Activated gamma-delta T cell treated with anti-CD3 and anti-CD28 coated beads, Interleukin-2, amount 50 U/mL, for 16 hours (primary cell): ENCODE measurements around the gene ZSWIM3.
"Not testable (repeated sequence)": the region's sequence is repeated elsewhere in the genome, so short reads cannot be mapped to it uniquely, and the experiment has no call there.

ENCODE experiments used
- DNase-seq: peaks from one replicate; pipeline ENCODE4 v3.0.0-alpha.2; 2020; ENCODE audit warnings: low read depth

Gene ZSWIM3

DNA sequence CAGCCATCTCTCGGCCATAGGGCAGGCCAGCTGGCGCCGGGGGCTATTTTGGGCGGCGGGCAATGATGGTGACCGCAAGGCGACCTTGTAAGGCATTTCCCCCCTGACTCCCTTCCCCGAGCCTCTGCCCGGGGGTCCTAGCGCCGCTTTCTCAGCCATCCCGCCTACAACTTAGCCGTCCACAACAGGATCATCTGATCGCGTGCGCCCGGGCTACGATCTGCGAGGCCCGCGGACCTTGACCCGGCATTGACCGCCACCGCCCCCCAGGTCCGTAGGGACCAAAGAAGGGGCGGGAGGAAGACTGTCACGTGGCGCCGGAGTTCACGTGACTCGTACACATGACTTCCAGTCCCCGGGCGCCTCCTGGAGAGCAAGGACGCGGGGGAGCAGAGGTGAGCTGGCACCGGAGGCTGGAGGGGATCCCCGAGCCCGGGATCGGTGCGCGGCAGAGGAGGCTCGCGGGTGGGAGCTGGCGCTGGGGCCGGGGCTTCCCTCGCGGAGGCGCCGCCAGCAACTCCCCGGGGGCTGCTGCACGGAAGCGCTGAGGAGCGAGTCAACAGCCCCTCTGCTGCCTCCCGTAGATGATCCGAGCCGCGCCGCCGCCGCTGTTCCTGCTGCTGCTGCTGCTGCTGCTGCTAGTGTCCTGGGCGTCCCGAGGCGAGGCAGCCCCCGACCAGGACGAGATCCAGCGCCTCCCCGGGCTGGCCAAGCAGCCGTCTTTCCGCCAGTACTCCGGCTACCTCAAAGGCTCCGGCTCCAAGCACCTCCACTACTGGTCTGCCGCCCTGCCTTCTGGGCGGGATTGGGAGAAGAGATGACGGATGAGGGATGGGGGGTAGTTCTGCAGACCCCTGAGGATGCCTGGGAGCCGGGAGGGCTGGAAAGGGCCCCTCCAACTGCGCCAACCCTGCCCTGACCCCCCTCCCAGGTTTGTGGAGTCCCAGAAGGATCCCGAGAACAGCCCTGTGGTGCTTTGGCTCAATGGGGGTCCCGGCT is 33.9 kb downstream of the ZSWIM3 start, which contains the start of the genes CTSA and NEURL2:
Gene CTSA (plus strand): TSS at position 351 of the 999 bp plus-strand sequence. CDS start 234 bp downstream, at position 585.
Gene NEURL2 (minus strand): TSS at position 224 of the 999 bp plus-strand sequence. CDS start 217 bp downstream, at position 7.
- peak; percentile 73 for DNase-seq

DNA sequence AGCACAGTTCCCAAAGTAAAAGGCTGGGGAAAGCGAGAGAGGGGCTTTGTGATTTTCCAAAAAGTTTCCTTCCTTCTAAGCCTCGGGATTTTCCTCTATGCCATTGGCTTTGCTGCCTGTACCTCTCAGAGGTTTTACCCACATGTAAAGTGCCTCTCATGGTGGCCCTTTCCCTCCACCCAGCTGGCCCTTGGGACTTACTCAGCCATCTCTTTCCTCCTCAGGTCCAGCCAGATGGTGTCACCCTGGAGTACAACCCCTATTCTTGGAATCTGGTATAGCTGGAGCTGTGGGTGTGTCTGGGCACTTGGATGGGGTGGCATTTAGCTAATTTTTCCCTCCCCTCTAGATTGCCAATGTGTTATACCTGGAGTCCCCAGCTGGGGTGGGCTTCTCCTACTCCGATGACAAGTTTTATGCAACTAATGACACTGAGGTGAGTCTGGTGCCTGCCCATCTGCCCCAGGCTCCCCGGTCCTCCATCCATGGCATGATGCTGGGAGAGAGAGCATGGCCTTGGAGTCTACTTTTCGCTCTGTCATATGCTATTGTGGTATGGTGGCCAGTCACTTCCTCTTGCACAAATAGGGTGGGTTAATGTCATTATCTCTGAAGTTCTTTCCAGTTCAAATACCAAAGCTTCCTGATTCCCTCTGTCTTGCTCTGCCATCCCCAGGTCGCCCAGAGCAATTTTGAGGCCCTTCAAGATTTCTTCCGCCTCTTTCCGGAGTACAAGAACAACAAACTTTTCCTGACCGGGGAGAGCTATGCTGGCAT is 34.8 kb downstream of the ZSWIM3 start:
- no peak for DNase-seq

DNA sequence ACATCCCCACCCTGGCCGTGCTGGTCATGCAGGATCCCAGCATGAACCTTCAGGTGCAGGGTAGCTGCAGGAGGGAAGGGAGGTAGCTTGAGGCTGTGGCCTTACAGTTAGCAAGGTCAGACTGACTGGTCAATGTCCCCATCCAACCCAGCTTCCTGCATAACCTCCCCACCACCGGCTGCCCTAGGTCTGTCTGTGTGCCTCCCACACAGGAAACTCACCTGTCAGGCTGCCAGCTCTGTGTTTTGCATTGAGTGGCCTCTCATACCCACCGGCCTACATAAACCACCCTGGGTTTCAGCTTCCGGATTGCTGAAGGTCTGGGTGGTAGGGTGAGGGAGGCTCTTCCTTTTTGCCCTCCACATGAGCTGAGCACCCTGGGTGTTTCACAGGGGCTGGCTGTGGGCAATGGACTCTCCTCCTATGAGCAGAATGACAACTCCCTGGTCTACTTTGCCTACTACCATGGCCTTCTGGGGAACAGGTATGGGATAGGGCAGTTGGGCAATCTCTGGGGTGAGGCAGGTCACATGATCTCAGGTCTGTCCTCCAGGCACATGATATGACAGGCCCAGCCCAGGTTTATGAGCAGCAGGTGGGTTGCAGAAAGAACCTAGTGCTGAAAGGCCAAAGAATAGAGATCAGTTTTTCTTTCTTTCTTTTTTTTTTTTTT is 35.5 kb downstream of the ZSWIM3 start:
- DNase-seq = no peak

DNA sequence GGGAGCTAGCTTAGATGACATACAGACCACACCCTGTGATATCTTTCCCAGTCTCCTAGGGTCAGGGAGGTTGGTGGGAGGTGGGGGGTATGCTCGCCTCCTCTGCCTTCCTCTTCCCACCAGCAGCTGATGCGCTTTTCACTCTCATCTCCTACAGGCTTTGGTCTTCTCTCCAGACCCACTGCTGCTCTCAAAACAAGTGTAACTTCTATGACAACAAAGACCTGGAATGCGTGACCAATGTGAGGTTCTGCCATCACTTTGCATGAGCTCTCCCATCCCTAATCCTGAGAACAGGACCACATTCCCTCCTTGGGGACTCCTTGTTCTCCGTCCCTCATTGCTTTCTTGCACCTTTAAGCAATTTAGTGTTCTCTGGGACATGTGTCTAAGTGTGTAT is 36.4 kb downstream of the ZSWIM3 start:
- no peak for DNase-seq

DNA sequence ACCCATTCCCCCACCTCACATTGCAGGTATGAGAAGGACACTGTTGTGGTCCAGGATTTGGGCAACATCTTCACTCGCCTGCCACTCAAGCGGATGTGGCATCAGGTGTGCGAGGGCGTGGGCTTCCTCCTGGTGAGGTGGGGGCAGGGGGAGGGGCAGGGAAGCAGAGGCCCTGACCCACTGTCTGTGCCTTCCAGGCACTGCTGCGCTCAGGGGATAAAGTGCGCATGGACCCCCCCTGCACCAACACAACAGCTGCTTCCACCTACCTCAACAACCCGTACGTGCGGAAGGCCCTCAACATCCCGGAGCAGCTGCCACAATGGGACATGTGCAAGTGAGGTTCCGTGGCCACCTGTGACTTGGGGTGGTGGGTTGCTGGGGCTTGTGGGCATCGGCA is 37.4 kb downstream of the ZSWIM3 start:
- DNase-seq = no peak

DNA sequence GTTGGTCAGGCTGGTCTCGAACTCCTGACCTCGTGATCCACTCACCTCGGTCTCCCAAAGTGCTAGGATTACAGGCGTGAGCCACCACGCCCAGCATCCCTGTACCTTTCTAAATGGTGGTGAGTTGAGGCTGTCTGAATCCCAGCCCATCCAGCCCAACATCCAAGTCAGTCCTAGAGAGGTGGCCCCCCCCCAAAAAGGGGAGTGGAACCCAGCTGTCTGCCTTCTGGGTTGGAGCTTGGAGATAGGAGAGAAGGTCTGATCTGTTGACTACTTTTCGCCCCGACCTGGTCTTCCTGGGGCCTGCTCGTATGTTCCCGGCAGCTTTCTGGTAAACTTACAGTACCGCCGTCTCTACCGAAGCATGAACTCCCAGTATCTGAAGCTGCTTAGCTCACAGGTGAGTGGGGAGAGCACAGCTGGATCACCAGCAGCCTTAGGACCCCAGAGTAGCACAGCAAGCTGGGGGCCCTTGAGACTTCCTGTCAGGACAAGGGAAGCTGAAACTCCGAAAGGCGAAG is 39.3 kb downstream of the ZSWIM3 start:
- no peak for DNase-seq

DNA sequence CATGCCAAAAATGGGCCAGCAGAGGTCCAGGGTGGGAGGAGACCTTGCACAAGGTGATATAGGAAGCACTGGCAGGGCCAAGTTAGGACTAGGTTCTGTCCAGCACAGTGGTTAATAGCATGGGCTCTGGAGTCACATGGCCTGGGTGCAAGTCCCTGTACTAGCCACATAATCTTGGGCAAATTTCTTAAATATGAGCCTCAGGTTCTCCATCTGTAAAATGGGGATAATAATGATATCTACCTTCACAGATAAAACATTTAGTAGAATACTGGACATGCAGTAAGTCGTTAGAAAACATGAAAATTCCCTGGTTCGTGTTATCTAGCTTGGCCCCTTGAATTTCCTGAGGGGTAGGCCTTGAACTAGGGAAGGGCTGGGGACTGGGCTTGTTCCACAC is 39.9 kb downstream of the ZSWIM3 start:
- DNase-seq = no peak

DNA sequence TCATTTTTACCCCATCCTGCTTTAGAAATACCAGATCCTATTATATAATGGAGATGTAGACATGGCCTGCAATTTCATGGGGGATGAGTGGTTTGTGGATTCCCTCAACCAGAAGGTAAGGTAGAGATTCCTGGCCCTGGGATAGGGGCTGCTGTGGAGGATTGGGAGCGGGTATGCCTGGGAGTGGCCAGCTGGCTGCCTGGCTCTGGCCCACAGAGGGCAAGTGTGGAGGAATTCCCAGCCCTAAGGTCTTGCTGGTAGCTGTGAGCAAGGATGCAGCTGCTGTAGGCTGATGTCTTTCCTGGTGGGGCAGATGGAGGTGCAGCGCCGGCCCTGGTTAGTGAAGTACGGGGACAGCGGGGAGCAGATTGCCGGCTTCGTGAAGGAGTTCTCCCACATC is 40.3 kb downstream of the ZSWIM3 start:
- DNase-seq = no peak

DNA sequence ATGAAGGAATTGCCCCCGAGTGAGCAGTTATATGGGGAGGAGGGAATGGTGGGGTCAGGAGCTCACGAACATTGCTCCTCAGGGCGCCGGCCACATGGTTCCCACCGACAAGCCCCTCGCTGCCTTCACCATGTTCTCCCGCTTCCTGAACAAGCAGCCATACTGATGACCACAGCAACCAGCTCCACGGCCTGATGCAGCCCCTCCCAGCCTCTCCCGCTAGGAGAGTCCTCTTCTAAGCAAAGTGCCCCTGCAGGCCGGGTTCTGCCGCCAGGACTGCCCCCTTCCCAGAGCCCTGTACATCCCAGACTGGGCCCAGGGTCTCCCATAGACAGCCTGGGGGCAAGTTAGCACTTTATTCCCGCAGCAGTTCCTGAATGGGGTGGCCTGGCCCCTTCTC is 40.9 kb downstream of the ZSWIM3 start:
- DNase-seq = no peak

DNA sequence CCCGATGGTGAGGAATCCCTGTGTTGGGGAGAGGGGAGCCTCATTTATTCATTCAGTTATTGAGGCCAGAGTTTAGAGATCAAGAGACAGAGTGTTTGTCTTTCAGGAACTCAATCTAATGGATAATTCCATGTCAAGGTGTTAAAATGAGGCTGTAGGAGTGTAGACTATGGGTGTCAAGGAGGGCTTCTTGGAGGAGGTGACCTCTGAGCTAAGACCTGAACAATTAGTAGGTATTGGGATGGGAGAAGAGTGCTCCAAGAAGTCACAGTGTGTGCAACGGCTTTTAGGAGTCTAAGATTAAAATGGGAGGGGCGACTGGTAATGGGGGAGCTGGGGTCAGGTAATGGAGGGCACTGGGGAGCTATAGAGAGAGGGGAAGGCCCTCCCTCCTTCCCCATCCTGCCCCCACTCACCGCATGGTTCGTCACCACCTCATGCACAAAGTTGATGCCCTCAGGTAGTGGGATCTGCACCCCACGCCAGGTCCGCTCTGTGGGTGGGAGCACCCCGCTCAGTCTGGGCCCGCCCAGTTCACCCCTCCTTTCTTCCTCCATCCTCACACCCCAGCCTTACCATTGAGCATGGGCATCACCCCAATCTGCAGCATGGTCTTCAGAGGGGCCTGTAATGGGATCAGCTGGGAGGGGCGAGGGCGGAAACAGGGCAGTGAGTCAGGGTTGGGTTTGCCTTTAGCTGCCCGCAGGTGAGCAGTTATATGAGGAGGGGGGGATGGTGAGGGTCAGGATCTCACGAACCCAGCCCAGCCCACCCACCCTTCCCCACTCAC is 41.8 kb downstream of the ZSWIM3 start:
- DNase-seq = no peak

DNA sequence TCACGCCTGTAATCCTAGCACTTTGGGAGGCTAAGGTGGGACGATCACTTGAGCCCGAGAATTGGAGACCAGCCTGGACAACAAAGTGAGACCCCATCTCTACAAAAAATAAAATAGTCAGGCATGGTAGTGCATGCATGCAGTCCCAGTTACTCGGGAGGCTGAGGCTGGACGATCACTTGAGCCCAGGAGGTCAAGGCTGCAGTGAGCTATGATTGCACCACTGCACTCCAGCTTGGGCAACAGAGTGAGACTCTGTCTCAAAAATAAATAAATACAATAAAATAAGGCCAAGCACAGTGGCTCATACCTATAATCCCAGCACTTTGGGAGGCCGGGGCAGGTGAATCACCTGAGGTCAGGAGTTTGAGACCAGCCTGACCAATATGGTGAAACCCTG is 43.9 kb downstream of the ZSWIM3 start:
- DNase-seq = not testable (repeated sequence)

DNA sequence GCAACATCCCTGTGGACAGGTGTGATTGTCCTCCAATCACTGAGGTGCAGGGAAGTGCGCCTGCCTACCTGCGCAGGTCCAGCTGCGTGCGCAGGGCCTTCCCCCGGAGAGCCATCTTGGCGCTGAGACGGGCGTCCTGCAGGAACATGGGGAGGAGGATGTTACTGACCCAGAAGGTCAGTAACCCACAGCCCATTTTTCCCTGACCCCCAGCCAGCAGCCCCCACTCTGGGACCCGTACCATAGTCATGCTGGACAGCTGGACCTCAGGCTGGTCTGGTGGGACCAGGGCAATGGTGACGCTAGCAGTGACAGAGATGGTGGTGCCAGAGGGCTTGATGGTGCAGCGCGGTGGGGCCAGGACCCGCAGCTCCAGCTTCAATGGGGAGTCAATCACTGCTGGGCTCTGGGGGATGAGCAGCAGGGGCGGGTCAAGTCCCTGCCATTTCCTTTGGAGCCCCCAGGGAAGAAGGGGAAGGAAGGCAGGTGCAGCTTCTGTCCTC is 44.8 kb downstream of the ZSWIM3 start:
- no peak for DNase-seq

DNA sequence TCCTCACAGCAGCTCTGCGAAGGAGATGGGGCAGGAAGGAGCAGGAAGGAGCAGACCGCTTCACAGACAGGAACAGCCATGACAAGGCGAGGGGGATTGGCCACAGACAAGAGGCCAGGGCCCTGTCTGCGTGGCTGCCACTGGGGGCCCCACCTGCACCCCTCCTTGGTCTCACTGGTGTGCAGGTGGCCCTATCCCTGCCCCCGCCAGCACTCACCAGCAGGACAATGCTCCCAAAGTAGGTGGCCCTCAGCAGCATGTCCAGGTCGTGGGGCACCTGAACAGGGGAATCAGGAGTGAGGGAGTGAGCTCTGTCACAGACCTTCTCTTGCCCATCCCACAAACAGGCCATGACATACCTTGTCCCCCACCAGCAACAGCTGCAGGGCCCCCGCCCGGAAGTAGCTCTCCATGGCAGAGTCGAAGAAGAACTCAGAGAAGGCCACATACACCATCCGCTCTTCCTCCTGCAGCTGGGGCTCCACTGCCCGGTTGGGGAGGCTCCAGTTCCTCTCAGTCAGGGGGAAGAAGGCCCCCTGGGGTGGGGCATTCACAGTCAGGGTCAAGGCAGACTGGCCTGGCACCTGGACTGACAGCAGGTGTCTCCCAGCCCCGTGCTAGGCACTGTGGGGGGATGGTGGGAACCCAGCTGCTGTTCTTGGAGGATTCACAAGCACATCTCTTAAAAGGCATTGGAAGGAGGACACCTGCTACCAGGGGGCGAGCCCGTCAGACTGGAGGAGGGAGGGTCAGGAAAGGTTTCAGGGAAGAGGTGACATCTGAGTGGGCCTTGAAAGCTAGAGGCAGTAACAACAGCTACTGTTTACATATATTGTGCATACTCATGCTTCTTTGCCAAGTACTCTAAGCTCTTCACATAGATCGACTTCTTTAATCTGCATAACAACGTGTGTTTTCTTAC is 47.4 kb downstream of the ZSWIM3 start:
- DNase-seq = no peak

DNA sequence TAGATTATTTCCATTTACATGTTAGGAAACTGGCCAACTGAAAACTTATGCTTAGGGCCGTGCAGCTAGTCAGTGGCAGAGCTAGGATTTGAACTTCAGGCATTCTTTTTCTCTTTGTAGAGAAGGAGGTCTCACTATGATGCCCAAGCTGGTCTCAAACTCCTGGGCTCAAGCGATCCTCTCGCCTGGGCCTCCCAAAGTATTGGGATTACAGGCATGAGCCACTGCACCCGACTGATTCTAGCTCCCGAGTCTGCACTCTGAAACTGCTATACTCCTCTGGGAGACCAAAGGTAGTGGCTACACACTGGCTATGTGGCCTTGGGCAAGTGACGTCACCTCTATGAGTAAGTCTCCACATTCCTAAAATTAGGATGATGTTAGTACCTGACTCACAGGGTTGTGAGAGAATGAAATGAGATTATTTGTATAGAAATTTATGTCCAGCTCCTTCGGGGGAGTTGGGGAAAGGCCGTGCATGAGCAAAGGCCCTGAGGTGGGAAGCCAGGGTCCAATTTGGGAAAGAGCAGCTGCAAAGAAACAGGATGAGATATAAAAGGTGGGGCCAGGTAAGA is 48.2 kb downstream of the ZSWIM3 start:
- DNase-seq = no peak

DNA sequence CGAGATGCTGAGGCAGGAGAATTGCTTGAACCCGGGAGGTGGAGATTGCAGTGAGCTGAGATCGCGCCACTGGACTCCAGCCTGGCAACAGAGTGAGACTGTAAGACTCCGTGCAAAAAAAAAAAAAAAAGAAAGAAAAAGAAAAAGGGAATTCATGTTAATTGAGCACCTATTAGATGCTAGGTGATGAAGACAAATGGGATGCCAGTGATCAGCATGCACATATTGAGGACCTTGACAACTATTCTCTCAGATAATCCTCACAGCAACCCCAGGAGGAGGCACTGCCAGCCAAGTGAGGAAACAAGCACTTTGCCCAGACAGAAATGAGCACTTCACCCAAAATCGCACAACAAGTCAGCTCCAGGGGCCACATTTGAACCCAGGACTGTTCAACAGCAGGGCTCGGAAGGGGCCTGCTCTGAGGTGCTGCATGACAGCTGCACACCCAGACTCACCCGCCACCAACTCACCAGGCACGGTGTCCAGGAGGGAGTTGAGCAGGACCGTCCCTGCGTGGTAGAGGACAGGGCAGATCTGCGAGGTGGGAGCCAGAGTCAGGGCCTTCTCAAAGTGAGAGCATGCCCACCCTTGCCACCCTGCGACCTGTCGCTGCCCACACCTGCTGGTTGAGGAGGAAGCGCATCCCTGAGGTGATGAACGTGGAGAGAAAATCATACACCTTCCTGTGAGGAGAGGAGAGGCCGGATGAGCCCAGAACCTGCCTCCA is 50.0 kb downstream of the ZSWIM3 start:
- DNase-seq = no peak

DNA sequence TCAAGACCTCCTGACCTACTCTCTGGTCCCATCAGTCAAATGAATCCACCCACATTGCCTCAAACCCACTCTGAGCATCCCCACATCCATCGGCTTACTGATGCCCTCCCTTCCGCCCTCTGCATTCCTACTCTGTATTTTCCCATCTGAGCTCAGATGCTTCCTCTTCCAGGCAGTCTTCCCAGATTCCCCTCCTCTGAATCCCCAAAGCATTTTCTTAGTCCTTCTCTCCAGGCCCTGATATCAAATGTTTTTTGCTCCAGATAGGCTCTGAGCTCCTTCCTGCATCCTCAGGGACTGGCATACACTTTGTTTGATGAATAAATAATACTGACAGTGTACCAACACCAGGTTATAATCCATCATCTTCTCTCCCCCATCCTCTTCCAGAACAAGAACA is 50.7 kb downstream of the ZSWIM3 start:
- DNase-seq = no peak

DNA sequence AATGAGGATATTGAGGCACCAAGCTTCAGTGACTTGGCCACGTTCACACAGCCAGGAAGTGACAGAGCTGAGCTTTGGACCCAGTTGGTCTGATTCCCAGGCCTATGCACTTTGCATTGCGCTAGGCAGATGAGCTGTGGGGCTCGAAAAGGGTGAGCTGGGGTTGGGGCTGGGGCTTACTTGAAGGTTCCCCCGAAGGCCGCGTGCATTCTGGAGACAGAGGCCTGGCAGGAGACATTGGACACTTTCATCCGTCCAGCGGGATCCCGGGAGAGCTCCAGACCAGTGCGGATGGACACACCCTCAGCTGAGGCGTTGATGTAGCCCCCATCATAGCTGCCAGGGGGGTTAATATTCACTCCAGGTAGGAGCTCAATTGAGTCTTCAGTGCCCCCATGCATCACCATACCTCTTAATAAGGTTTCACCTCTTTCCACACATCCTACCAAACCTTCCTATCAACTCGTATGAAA is 52.0 kb downstream of the ZSWIM3 start:
- no peak for DNase-seq

DNA sequence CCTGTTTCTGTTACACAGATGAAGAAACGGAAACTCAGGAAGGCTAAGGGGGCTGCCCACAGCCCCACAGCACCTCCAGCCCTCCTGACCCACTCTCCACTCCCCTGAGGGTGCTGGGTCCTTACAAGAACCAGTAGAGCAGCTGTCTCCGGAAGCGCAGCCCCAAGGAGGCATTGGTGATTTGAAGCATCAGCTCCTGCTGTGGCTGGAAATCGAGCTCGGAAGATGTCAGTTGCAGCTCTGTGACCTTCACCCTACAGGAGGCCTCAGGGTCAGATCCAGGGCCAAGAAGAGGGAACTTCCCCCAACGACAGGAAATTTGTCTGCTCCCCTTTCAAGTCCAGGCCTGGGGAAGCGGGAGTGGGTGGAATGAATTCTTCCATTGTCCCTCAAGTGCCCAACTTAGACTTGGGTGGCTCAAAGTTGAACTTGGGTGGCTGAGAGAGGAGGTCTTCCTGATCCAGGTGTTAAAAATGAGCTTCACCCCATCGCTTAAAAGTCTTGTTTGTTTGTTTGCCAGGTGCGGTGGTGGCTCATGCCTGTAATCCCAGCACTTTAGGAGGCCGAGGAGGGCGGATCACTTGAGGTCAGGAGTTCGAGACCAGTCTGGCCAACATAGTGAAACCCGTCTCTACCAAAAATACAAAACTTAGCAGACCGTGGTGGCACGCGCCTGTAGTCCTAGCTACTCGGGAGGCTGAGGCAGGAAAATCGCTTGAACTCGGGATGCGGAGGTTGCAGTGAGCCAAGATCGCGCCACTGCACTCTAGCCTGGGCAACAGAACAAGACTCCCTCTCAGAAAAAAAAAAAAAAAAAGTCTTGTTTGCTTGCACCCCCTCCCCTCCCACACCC is 52.6 kb downstream of the ZSWIM3 start:
- DNase-seq = no peak
